ENCODE results near the gene C5orf47.

C5orf47 gene

GRCh38 chr5:174045470-174046025 is 56.6 kb downstream of the C5orf47 start, which contains the start of gene NSG2:
Gene NSG2, plus strand, starts transcription at chr5:174045706. Its CDS starts 1,050 bp downstream, at chr5:174046756.
- DNase-seq, result no peak

GRCh38 chr5:174046558-174046957 is 57.6 kb downstream of the C5orf47 start:
- DNase-seq, result no peak

- DNase-seq, result no peak
These were observed 58.6 kb downstream of the C5orf47 start for GRCh38 chr5:174047472-174048099.

GRCh38 chr5:174052636-174053035 is 63.7 kb downstream of the C5orf47 start:
- DNase-seq, result no peak

GRCh38 chr5:174053905-174054304 is 64.9 kb downstream of the C5orf47 start:
- DNase-seq, result no peak
